ENCODE measurements around the gene TET2. TPM values are rescaled to one million over a fixed set of nuclear protein-coding genes. Genes with fewer than 3 reads are reported as not detected.

TET2 gene
- 10 to 100 TPM; 19.7 to 24.0 (median 22.0) TPM for total RNA-seq
- 3.3 TPM for polyA plus RNA-seq
- long read RNA-seq, donor 1, partial matches to known transcripts = 0 of 3 reads
- long read RNA-seq, donor 1, other reads (novel, unspliced or antisense) = 3 of 3 reads
- long read RNA-seq, donor 2, partial matches to known transcripts = 0 of 3 reads
- long read RNA-seq, donor 2, other reads (novel, unspliced or antisense) = 3 of 3 reads
- long read RNA-seq, donor 3, partial matches to known transcripts = 26 of 26 reads
- long read RNA-seq, donor 3, other reads (novel, unspliced or antisense) = 0 of 26 reads
- long read RNA-seq, donor 4, partial matches to known transcripts = 2 of 7 reads
- long read RNA-seq, donor 4, other reads (novel, unspliced or antisense) = 5 of 7 reads

- no peaks in the 10 kb centered on the region for H3K27me3 ChIP-seq (ENCODE audit: control insufficient read depth, insufficient read depth)
- intact Hi-C loops (cut with DNase I) = loop anchor here in 3 of 4 donors (5.0 to 10.0 kb wide), 5 partner anchors 48 to 568 kb away; partner anchors contain the start of gene PPA2 (in 2 of the 3)
- peak within 1 kb of the TSS; percentile 96 for H3K27ac ChIP-seq (ENCODE audit: low read length)
- DNase-seq (peak; percentile 81 to 93 (median 92)), ATAC-seq (peak; percentile 93)
- peak within 1 kb of the TSS; percentile 99 for H3K4me3 ChIP-seq (ENCODE audit: low read length)
- H3K9me3 ChIP-seq (ENCODE audit: control insufficient read depth, low read length) = no peaks in the 10 kb centered on the region
- no peaks in the 10 kb centered on the region for H3K4me1 ChIP-seq (ENCODE audit: control insufficient read depth, insufficient read depth, low read length)
- WGBS = under 1% methylated on average over 77 of the region's 77 CpGs
Measured at GRCh38 chr4:105146276-105147015, at the start of gene TET2. Gene TET2, plus strand, starts transcription at chr4:105146876. Its CDS starts 87,067 bp downstream, at chr4:105233943.

DNA sequence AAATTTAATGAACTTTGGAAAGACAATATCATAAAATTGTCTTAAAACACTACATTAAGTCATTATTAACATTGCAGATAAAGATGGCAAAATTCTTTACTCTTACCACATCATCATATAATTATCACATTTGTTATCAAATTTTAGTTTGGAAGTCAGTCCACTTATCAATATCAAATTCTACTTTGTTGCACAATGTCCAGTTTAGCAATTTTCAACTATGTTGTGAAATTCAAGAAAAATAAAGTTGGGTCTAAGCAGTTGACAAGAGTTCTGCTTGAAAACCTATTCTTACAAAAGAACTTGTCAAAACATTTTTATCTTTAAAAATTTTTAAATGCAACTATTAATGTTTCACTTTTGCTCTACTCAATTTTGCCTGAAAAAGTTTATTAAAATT, 44.7 kb upstream of the TET2 start:
- DNase-seq = no peak
- no peak overlapping the region for H3K4me3 ChIP-seq (ENCODE audit: low read length)
- H3K27ac ChIP-seq (ENCODE audit: low read length) = no peak overlapping the region
- H3K4me1 ChIP-seq (ENCODE audit: control insufficient read depth, insufficient read depth, low read length) = no peaks in the 10 kb centered on the region
- H3K27me3 ChIP-seq (ENCODE audit: control insufficient read depth, insufficient read depth) = no peaks in the 10 kb centered on the region
- no peaks in the 10 kb centered on the region for H3K9me3 ChIP-seq (ENCODE audit: control insufficient read depth, low read length)
- intact Hi-C loops (cut with DNase I) = no loop called here
- no peak for ATAC-seq

GRCh38 chr4:105106426-105106825, 40.2 kb upstream of the TET2 start:
- no peak overlapping the region for H3K27ac ChIP-seq (ENCODE audit: low read length)
- ATAC-seq = peak in 1 of 2 donors; percentile 33
- intact Hi-C loops (cut with DNase I) = no loop called here

DNA sequence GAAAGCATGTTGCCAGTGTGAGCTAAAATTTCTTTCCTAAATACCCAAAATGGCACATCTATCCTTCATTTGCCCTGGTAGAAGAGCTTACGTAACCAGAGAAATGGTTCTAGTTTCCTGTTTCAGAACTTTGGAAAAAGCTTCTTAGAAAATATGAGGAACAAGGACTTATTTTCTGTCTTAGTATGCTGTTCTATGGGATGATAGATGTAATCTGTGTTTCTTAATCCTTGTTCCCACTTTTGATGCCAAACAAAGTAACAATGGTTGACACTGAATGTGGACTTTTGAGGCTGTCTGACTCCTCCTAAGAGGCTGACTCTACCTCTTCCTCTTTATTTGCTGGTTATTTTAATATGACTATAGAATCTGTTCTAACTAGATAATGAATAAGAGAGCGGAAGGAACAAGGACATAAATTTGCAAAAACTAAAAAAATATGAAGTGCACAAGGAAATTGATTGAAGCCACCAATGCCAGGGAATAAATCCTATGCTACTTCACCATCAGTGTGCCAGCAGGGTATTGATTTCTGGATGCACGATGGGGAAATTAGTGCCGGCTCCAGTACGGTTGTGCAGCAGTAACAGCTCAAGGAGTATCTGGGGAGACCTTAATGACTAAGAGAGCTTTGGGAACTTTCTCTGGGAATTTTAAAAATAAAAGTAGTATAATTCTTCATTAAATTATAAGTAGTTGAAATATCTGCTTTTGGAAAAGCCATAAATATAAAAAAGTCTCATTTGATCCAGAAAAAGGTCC, 39.4 kb upstream of the TET2 start:
- intact Hi-C loops (cut with DNase I) = no loop called here
- ATAC-seq = peak in 1 of 2 donors; percentile 61
- Histone ChIP-seq H3K27me3 (ENCODE audit: control insufficient read depth, insufficient read depth) (no peaks in the 10 kb centered on the region), H3K27ac (ENCODE audit: low read length) (no peak overlapping the region), H3K4me1 (ENCODE audit: control insufficient read depth, insufficient read depth, low read length) (no peaks in the 10 kb centered on the region), H3K4me3 (ENCODE audit: low read length) (no peak overlapping the region), H3K9me3 (ENCODE audit: control insufficient read depth, low read length) (no peaks in the 10 kb centered on the region)
- DNase-seq = no peak
- 83% methylated on average over 5 of the region's 5 CpGs for WGBS

More at GRCh38 chr4:105106426-105106825, 40.2 kb upstream of the TET2 start:
- H3K4me3 ChIP-seq (ENCODE audit: low read length) = no peak overlapping the region
- no peak for DNase-seq
- no peaks in the 10 kb centered on the region for H3K27me3 ChIP-seq (ENCODE audit: control insufficient read depth, insufficient read depth)
- no peaks in the 10 kb centered on the region for H3K9me3 ChIP-seq (ENCODE audit: control insufficient read depth, low read length)
- no peaks in the 10 kb centered on the region for H3K4me1 ChIP-seq (ENCODE audit: control insufficient read depth, insufficient read depth, low read length)

DNA sequence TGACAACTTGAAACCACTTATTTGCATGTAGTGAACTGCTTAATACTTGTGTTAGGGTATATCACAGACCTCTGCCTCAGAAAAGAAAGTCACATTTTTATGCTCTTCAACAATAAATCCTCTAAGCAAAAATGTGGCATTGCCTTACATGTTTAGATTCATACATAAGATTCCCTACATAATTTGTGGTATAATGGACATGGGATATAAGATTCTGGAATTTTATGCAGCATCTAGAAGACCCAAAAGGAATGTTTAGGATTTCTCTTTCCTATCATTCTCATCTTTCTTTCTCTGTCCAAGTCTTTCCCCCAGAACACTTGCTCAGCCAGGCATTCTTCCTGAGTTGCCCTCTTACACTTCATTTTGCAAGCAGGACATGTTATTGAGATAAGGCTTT, 37.7 kb upstream of the TET2 start:
- intact Hi-C loops (cut with DNase I) = no loop called here
- no peak overlapping the region for H3K27ac ChIP-seq (ENCODE audit: low read length)
- no peak overlapping the region for H3K4me3 ChIP-seq (ENCODE audit: low read length)
- no peaks in the 10 kb centered on the region for H3K9me3 ChIP-seq (ENCODE audit: control insufficient read depth, low read length)
- no peaks in the 10 kb centered on the region for H3K27me3 ChIP-seq (ENCODE audit: control insufficient read depth, insufficient read depth)
- ATAC-seq (no peak), DNase-seq (no peak)
- H3K4me1 ChIP-seq (ENCODE audit: control insufficient read depth, insufficient read depth, low read length) = no peaks in the 10 kb centered on the region

GRCh38 chr4:105112274-105112673, 34.4 kb upstream of the TET2 start:
- intact Hi-C loops (cut with DNase I) = no loop called here
- Histone ChIP-seq H3K4me3 (ENCODE audit: low read length) (no peak overlapping the region), H3K9me3 (ENCODE audit: control insufficient read depth, low read length) (no peaks in the 10 kb centered on the region), H3K27me3 (ENCODE audit: control insufficient read depth, insufficient read depth) (no peaks in the 10 kb centered on the region), H3K4me1 (ENCODE audit: control insufficient read depth, insufficient read depth, low read length) (no peaks in the 10 kb centered on the region), H3K27ac (ENCODE audit: low read length) (no peak overlapping the region)
- ATAC-seq = no peak
- 93% methylated on average over 1 of the region's 1 CpG for WGBS
- DNase-seq = no peak

DNA sequence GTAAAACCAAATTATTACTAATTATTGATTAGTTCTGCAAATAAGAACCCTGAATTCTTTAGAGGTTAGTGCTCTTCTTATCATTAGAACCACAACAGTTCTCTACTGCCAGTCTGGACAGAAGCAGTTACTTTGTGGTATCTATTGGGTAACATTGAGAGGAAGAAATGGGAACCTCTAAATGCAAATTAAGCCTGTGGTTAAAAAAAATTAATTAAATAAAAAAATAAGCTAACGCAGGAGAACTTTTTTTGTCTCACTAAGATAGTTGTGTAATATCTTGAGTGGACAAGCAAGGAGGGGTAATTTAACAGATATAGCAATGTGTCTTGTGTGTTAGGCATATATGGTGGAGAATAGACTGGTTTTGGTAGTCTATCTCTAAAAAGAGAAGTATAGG, 32.9 kb upstream of the TET2 start:
- H3K27ac ChIP-seq (ENCODE audit: low read length) = no peak overlapping the region
- ATAC-seq (no peak), DNase-seq (no peak)
- intact Hi-C loops (cut with DNase I) = no loop called here
- WGBS = 48% methylated on average over 1 of the region's 1 CpG
- no peaks in the 10 kb centered on the region for H3K27me3 ChIP-seq (ENCODE audit: control insufficient read depth, insufficient read depth)
- H3K4me1 ChIP-seq (ENCODE audit: control insufficient read depth, insufficient read depth, low read length) = no peaks in the 10 kb centered on the region
- H3K4me3 ChIP-seq (ENCODE audit: low read length) = no peak overlapping the region
- no peaks in the 10 kb centered on the region for H3K9me3 ChIP-seq (ENCODE audit: control insufficient read depth, low read length)

- Histone ChIP-seq H3K27ac (ENCODE audit: low read length) (no peak overlapping the region), H3K27me3 (ENCODE audit: control insufficient read depth, insufficient read depth) (no peaks in the 10 kb centered on the region), H3K4me1 (ENCODE audit: control insufficient read depth, insufficient read depth, low read length) (no peaks in the 10 kb centered on the region), H3K9me3 (ENCODE audit: control insufficient read depth, low read length) (no peaks in the 10 kb centered on the region), H3K4me3 (ENCODE audit: low read length) (no peak overlapping the region)
- intact Hi-C loops (cut with DNase I) = no loop called here
- ATAC-seq (no peak), DNase-seq (no peak)
- 56% methylated on average over 3 of the region's 3 CpGs for WGBS
Measured at GRCh38 chr4:105116616-105117319, 29.9 kb upstream of the TET2 start.

GRCh38 chr4:105119356-105119755, 27.3 kb upstream of the TET2 start:
- DNase-seq = no peak
- no peak for ATAC-seq
- H3K4me1 ChIP-seq (ENCODE audit: control insufficient read depth, insufficient read depth, low read length) = no peaks in the 10 kb centered on the region
- H3K9me3 ChIP-seq (ENCODE audit: control insufficient read depth, low read length) = no peaks in the 10 kb centered on the region
- H3K27me3 ChIP-seq (ENCODE audit: control insufficient read depth, insufficient read depth) = no peaks in the 10 kb centered on the region
- H3K27ac ChIP-seq (ENCODE audit: low read length) = no peak overlapping the region
- H3K4me3 ChIP-seq (ENCODE audit: low read length) = no peak overlapping the region
- intact Hi-C loops (cut with DNase I) = no loop called here

DNA sequence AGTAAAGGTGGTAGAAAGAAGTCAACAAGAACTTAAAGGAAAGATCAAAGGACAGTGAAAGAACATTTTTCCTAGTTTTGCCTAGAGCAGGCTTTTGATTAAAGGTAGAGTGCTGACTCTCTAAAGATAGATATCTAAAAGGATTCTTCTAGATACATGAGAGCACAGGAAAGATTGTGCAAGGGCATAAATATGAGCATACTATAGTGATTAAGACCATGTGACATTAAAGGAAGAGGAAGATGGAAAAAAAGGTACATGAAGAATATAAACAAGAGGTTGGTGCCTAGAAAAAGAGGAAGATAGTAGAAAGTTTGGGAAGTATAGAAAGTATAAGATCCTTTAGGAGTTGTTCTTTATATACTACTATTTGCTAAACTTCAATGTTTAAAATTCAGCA, 26.1 kb upstream of the TET2 start:
- H3K27ac ChIP-seq (ENCODE audit: low read length) = no peak overlapping the region

More for the DNA sequence above, 26.1 kb upstream of the TET2 start:
- intact Hi-C loops (cut with DNase I) = no loop called here
- H3K4me3 ChIP-seq (ENCODE audit: low read length) = no peak overlapping the region
- ATAC-seq = no peak
- H3K4me1 ChIP-seq (ENCODE audit: control insufficient read depth, insufficient read depth, low read length) = no peaks in the 10 kb centered on the region
- DNase-seq = no peak
- no peaks in the 10 kb centered on the region for H3K9me3 ChIP-seq (ENCODE audit: control insufficient read depth, low read length)
- no peaks in the 10 kb centered on the region for H3K27me3 ChIP-seq (ENCODE audit: control insufficient read depth, insufficient read depth)
